BJ (cell line): ENCODE data around the gene NIPA2. TPM values are rescaled to one million over a fixed set of nuclear protein-coding genes. Genes with fewer than 3 reads are reported as not detected.

Experiments
- CTCF ChIA-PET: fragments of 350-600 bp; formaldehyde crosslinking; extraction: SDS; loops from one replicate; lab custom pipeline; 2021; ENCODE audit warnings: antibody characterized with exemption, inconsistent platforms; lab: Yijun Ruan, JAX
- POLR2A ChIA-PET: fragments of 300-600 bp; sonication (Branson Sonifier 250); formaldehyde crosslinking; extraction: SDS; loops from one replicate; lab custom pipeline; 2021; ENCODE audit warnings: antibody characterized with exemption; lab: Charles Lee
- DNase-seq: peaks from one replicate; pipeline ENCODE4 v3.0.0-alpha.2; 2011; ENCODE audit warnings: low read depth
- H3K27me3 ChIP-seq: 2 replicates; pipeline ENCODE4 v1.6.0; 2011; ENCODE audit warnings: low read length; ENCODE audit not compliant: control insufficient read depth, insufficient read depth
- H3K36me3 ChIP-seq: 2 replicates; pipeline ENCODE4 v1.5.1; 2011; ENCODE audit warnings: low read length; ENCODE audit not compliant: control insufficient read depth, insufficient read depth
- H3K4me3 ChIP-seq: 2 replicates; pipeline ENCODE4 v1.5.1; 2011; ENCODE audit warnings: low read depth, mild to moderate bottlenecking, control low read depth, low read length
- CTCF ChIP-seq: IDR thresholded peaks from 2 replicates; pipeline ENCODE4 v1.5.1; 2011; ENCODE audit warnings: low read depth, mild to moderate bottlenecking, control low read depth, inconsistent platforms, low read length, moderate library complexity; ENCODE audit not compliant: insufficient read depth
- polyA plus RNA-seq: library from polyadenylated mRNA; depleted of rRNA; stranded (reverse); fragments of >200 nt; gene quantifications from 2 replicates; pipeline ENCODE4 v1.2.3, GENCODE V29; 2011

Gene NIPA2
- polyA plus RNA-seq, 1 experiment, result 46.6 TPM

- CTCF ChIA-PET, result no interaction called here
- TF ChIP-seq CTCF, result no peak
- Histone ChIP-seq H3K27me3 (no peaks in the 10 kb centered on the region), H3K36me3 (peaks cover 2% of the 10 kb centered on the region; the same call in 1 of the 2 replicates), H3K4me3 (no peak overlapping the region)
- POLR2A ChIA-PET, result no interaction called here
- no peak for DNase-seq
Measured at GRCh38 chr15:22808761-22809280, 29.6 kb upstream of the NIPA2 start.

- ChIA-PET CTCF (interaction anchor here (0.6 kb wide), 1 partner anchor 105 kb away, joined by 4 read pairs; no protein-coding TSS in a partner anchor), POLR2A (no interaction called here)
- Histone ChIP-seq H3K27me3 (no peaks in the 10 kb centered on the region), H3K36me3 (peaks cover 5% of the 10 kb centered on the region), H3K4me3 (no peak overlapping the region)
- no peak for DNase-seq
- no peak for TF ChIP-seq CTCF
Measured at GRCh38 chr15:22810033-22810852, 28.2 kb upstream of the NIPA2 start.

- no peak for DNase-seq
- CTCF ChIA-PET, result interaction anchor here (0.6 kb wide), 1 partner anchor 105 kb away, joined by 4 read pairs; no protein-coding TSS in a partner anchor
- no peak for TF ChIP-seq CTCF
- POLR2A ChIA-PET, result no interaction called here
- Histone ChIP-seq H3K4me3 (no peak overlapping the region), H3K27me3 (no peaks in the 10 kb centered on the region), H3K36me3 (peaks cover 5% of the 10 kb centered on the region)
Measured at GRCh38 chr15:22810853-22811338, 27.6 kb upstream of the NIPA2 start.

- DNase-seq, result no peak
- CTCF ChIA-PET, result no interaction called here
- Histone ChIP-seq H3K4me3 (no peak overlapping the region), H3K27me3 (no peaks in the 10 kb centered on the region), H3K36me3 (peaks cover 5% of the 10 kb centered on the region)
- peak; percentile 28; the same call in 1 of the 2 replicates for TF ChIP-seq CTCF
- POLR2A ChIA-PET, result no interaction called here
Measured at GRCh38 chr15:22811640-22812039, 26.8 kb upstream of the NIPA2 start.

- CTCF ChIA-PET, result no interaction called here
- TF ChIP-seq CTCF, result no peak
- H3K27me3 ChIP-seq, result no peaks in the 10 kb centered on the region
- DNase-seq, result no peak
- peaks cover 5% of the 10 kb centered on the region for H3K36me3 ChIP-seq
- POLR2A ChIA-PET, result no interaction called here
- no peak overlapping the region for H3K4me3 ChIP-seq
Measured at GRCh38 chr15:22813844-22814243, 24.6 kb upstream of the NIPA2 start.
